Stimulated activated CD8-positive, alpha-beta memory T cell treated with anti-CD3 and anti-CD28 coated beads, Interleukin-15, amount 100 ng/mL, for 24 hours (primary cell): ENCODE measurements around the gene OR2B6.

Experiments used
- DNase-seq: peaks from one replicate; pipeline ENCODE4 v3.0.0-alpha.2; 2020; ENCODE audit warnings: low read depth

OR2B6 gene

GRCh38 chr6:28000351-28001045 is 43.5 kb downstream of the OR2B6 start:
- DNase-seq = no peak

- DNase-seq = no peak
Measured at GRCh38 chr6:28001351-28001750, 44.3 kb downstream of the OR2B6 start.

- DNase-seq = no peak
Measured at GRCh38 chr6:28001751-28002150, 44.7 kb downstream of the OR2B6 start.

GRCh38 chr6:28002161-28002560 is 45.1 kb downstream of the OR2B6 start:
- no peak for DNase-seq

- DNase-seq = no peak
Measured at GRCh38 chr6:28003059-28003458, 46.0 kb downstream of the OR2B6 start.

- DNase-seq = no peak
Measured at GRCh38 chr6:28003661-28004060, 46.6 kb downstream of the OR2B6 start.

GRCh38 chr6:28004350-28005151 is 47.5 kb downstream of the OR2B6 start:
- no peak for DNase-seq

- DNase-seq = no peak
Measured at GRCh38 chr6:28005152-28005890, 48.3 kb downstream of the OR2B6 start.

- DNase-seq = no peak
Measured at GRCh38 chr6:28005975-28006374, 48.9 kb downstream of the OR2B6 start.
